B cell (primary cell): Measurements from ENCODE around the gene NPSR1. TPM values are rescaled to one million over a fixed set of nuclear protein-coding genes. Genes with fewer than 3 reads are reported as not detected.

Experiments
- ATAC-seq: fragments of 200-7000 bp; cut with Tn5 transposase; one replicate; pipeline ENCODE4 v1.10.0; 2021; ENCODE audit warnings: low read depth, mild to moderate bottlenecking, moderate number of reproducible peaks, moderate library complexity
- CTCF ChIA-PET: fragments of 350-600 bp; sonication (Branson Sonifier 250); formaldehyde crosslinking; loops from one replicate; lab custom pipeline; 2021; ENCODE audit warnings: antibody characterized with exemption, inconsistent platforms; lab: Charles Lee
- POLR2A ChIA-PET: fragments of 350-600 bp; sonication (Branson Sonifier 250); formaldehyde crosslinking; loops from one replicate; lab custom pipeline; 2021; ENCODE audit warnings: antibody characterized with exemption; lab: Charles Lee
- DNase-seq: peaks from one replicate; pipeline ENCODE4 v3.0.0; 2013
- H2AFZ ChIP-seq: 2 replicates; pipeline ENCODE4 v1.6.1; 2012; ENCODE audit warnings: mild to moderate bottlenecking, low read depth, low read length; ENCODE audit not compliant: insufficient read depth, poor library complexity, severe bottlenecking
- H3K27ac ChIP-seq, 2 donors: 1 replicate in 1 of 2; 2 replicates in 1 of 2; pipeline ENCODE4 v1.5.1; 2012 to 2013; ENCODE audit warnings: low read length in 2 of 2, mild to moderate bottlenecking in 2 of 2, moderate library complexity in 1 of 2
- H3K27me3 ChIP-seq, 4 experiments: fragments of 200-600 bp in 1 of 4; sonication (generic) in 1 of 4; replicated peaks in 1 of 4; 1 replicate in 2 of 4; 2 replicates in 2 of 4; pipeline versions ENCODE4 v1.6.1 to v1.7.0; 2013 to 2016; ENCODE audit warnings: low read length in 3 of 4, mild to moderate bottlenecking in 2 of 4, mixed read lengths in 1 of 4, moderate library complexity in 1 of 4; ENCODE audit not compliant: insufficient read depth in 4 of 4, control insufficient read depth in 3 of 4; ENCODE audit errors: control extremely low read depth in 1 of 4
- H3K36me3 ChIP-seq, 2 experiments: replicated peaks in 1 of 2; 1 replicate in 1 of 2; 2 replicates in 1 of 2; pipeline versions ENCODE4 v1.6.1 to v1.7.1; 2013; ENCODE audit warnings: low read length in 1 of 2; ENCODE audit not compliant: insufficient read depth in 2 of 2, control insufficient read depth in 1 of 2; ENCODE audit errors: control extremely low read depth in 1 of 2, extremely low read depth in 1 of 2
- H3K4me1 ChIP-seq, 2 donors: fragments of 200-600 bp in 1 of 2; sonication (generic) in 1 of 2; 1 replicate in 1 of 2; 2 replicates in 1 of 2; pipeline versions ENCODE4 v1.5.1 to v1.6.1; 2013 to 2017; ENCODE audit warnings: low read length in 2 of 2; ENCODE audit not compliant: control insufficient read depth in 2 of 2, insufficient read depth in 2 of 2
- H3K4me2 ChIP-seq: replicated peaks from 2 replicates; pipeline ENCODE3; 2012; ENCODE audit warnings: mild to moderate bottlenecking, low read depth, low read length; ENCODE audit not compliant: poor library complexity, severe bottlenecking
- H3K4me3 ChIP-seq, 5 experiments: fragments of 200-600 bp in 1 of 5; sonication (generic) in 1 of 5; 1 replicate in 3 of 5; 2 replicates in 2 of 5; pipeline versions ENCODE4 v1.5.1 to v1.7.0; 2011 to 2016; ENCODE audit warnings: low read length in 4 of 5, mild to moderate bottlenecking in 4 of 5, low read depth in 2 of 5, control low read depth in 1 of 5, moderate library complexity in 1 of 5; ENCODE audit not compliant: insufficient read depth in 1 of 5; ENCODE audit errors: control extremely low read depth in 1 of 5, extremely low read depth in 1 of 5
- H3K79me2 ChIP-seq: fragments of 200-600 bp; sonication (generic); one replicate; pipeline ENCODE4 v1.6.0; 2016; ENCODE audit warnings: low read length; ENCODE audit not compliant: control insufficient read depth, insufficient read depth
- H3K9ac ChIP-seq: fragments of 200-600 bp; sonication (generic); 2 replicates; pipeline ENCODE4 v1.6.1; 2017; ENCODE audit warnings: mild to moderate bottlenecking, low read length, moderate library complexity
- H3K9me3 ChIP-seq, 3 donors: one replicate each; pipeline versions ENCODE4 v1.6.1 to v1.7.1; 2013; ENCODE audit warnings: low read length in 2 of 3; ENCODE audit not compliant: control insufficient read depth in 2 of 3, insufficient read depth in 1 of 3; ENCODE audit errors: control extremely low read depth in 1 of 3
- H4K20me1 ChIP-seq: 2 replicates; pipeline ENCODE4 v1.6.0; 2012; ENCODE audit warnings: mild to moderate bottlenecking, low read length; ENCODE audit not compliant: insufficient read depth, control insufficient read depth, poor library complexity, severe bottlenecking
- H3K27ac Mint-ChIP-seq: one replicate; pipeline ENCODE4 v1.8.0; 2021; ENCODE audit warnings: mixed read lengths
- H3K27me3 Mint-ChIP-seq: one replicate; pipeline ENCODE4 v1.8.0; 2021; ENCODE audit warnings: mixed read lengths
- H3K4me1 Mint-ChIP-seq: one replicate; pipeline ENCODE4 v1.8.0; 2021; ENCODE audit warnings: mixed read lengths
- H3K4me3 Mint-ChIP-seq: one replicate; pipeline ENCODE4 v1.8.0; 2021; ENCODE audit warnings: mixed read lengths
- H3K9me3 Mint-ChIP-seq: one replicate; pipeline ENCODE4 v1.8.0; 2022; ENCODE audit warnings: mixed read lengths; ENCODE audit not compliant: insufficient read depth
- CTCF ChIP-seq: fragments of 200-600 bp; IDR thresholded peaks from one replicate; pipeline ENCODE4 v1.8.0; 2022; ENCODE audit warnings: antibody characterized with exemption, mild to moderate bottlenecking
- EZH2 ChIP-seq: IDR thresholded peaks from 2 replicates; pipeline ENCODE4 v1.6.1; 2012; ENCODE audit warnings: borderline replicate concordance, low read depth, mild to moderate bottlenecking, moderate library complexity, low read length; ENCODE audit not compliant: insufficient read depth, poor library complexity, severe bottlenecking
- whole genome bisulfite sequencing: methylation state at CpG from one replicate; pipeline ENCODE4 v1.1.5; 2013; ENCODE audit warnings: missing lambda C conversion rate; ENCODE audit not compliant: insufficient coverage; 5-methylcytosine and 5-hydroxymethylcytosine counted together
- intact Hi-C: fragments of 100-400 bp; cut with micrococcal nuclease; formaldehyde crosslinking; loops from one replicate; pipeline ENCODE4 v1.10.0; 2022
- polyA plus RNA-seq: library from polyadenylated mRNA; depleted of rRNA; stranded (reverse); fragments of >200 nt; gene quantifications from 2 replicates; pipeline ENCODE4 v1.2.3, GENCODE V29; 2012
- total RNA-seq, 2 donors: library from RNA; stranded (reverse); fragments of 120-200 nt in 1 of 2; gene quantifications; 1 replicate in 1 of 2; 2 replicates in 1 of 2; pipeline versions ENCODE4 v1.2.3 to v1.2.4, GENCODE V29; 2013 to 2022

NPSR1 gene
- total and polyA plus RNA-seq, 2 donors (not counting 1 experiment from before 2014, with no cell fraction given): not detected

GRCh38 chr7:34825221-34825620 is 167.2 kb downstream of the NPSR1 start:
- no peaks in the 10 kb centered on the region for H3K9me3 Mint-ChIP-seq
- ChIA-PET POLR2A (no interaction called here), CTCF (interaction anchor here (0.5 to 1.9 kb wide), 2 partner anchors 11 to 16 kb away, joined by 3 to 4 read pairs; no protein-coding TSS in a partner anchor)
- Histone ChIP-seq H3K9me3 (no peaks in the 10 kb centered on the region), H3K79me2 (no peaks in the 10 kb centered on the region), H3K4me3 (no peak overlapping the region), H4K20me1 (no peaks in the 10 kb centered on the region), H3K27me3 (no peaks in the 10 kb centered on the region), H2AFZ (no peak overlapping the region), H3K36me3 (no peaks in the 10 kb centered on the region), H3K9ac (no peak overlapping the region), H3K27ac (no peak overlapping the region), H3K4me2 (no peak overlapping the region), H3K4me1 (no peaks in the 10 kb centered on the region)
- ATAC-seq (no peak), DNase-seq (no peak)
- H3K27me3 Mint-ChIP-seq: peaks cover 3% of the 10 kb centered on the region
- WGBS: 83% methylated on average over 1 of the region's 2 CpGs
- no peaks in the 10 kb centered on the region for H3K4me1 Mint-ChIP-seq
- intact Hi-C loops: loop anchor here (2.0 kb wide), 1 partner anchor 712 kb away; no protein-coding TSS in a partner anchor
- no peak for TF ChIP-seq CTCF
- no peak for TF ChIP-seq EZH2
- H3K27ac Mint-ChIP-seq: no peak overlapping the region
- no peak overlapping the region for H3K4me3 Mint-ChIP-seq

GRCh38 chr7:34830390-34830789 is 172.4 kb downstream of the NPSR1 start:
- H3K9ac ChIP-seq: no peak overlapping the region
- no peak overlapping the region for H3K4me2 ChIP-seq
- no peaks in the 10 kb centered on the region for H3K79me2 ChIP-seq
- no peaks in the 10 kb centered on the region for H3K36me3 ChIP-seq
- no peaks in the 10 kb centered on the region for H3K4me1 ChIP-seq
- ChIA-PET CTCF (no interaction called here), POLR2A (no interaction called here)
- no peaks in the 10 kb centered on the region for H3K9me3 ChIP-seq
- H3K4me3 ChIP-seq: no peak overlapping the region
- no peaks in the 10 kb centered on the region for H3K27me3 ChIP-seq
- no peaks in the 10 kb centered on the region for H3K4me1 Mint-ChIP-seq
- H3K27ac ChIP-seq: no peak overlapping the region
- no peak overlapping the region for H3K27ac Mint-ChIP-seq
- no peak for TF ChIP-seq CTCF
- no peak for TF ChIP-seq EZH2
- ATAC-seq: no peak
- no peak for DNase-seq
- no peak overlapping the region for H2AFZ ChIP-seq
- H3K4me3 Mint-ChIP-seq: no peak overlapping the region
- peaks cover 4% of the 10 kb centered on the region for H3K27me3 Mint-ChIP-seq
- intact Hi-C loops: no loop called here
- no peaks in the 10 kb centered on the region for H3K9me3 Mint-ChIP-seq
- no peaks in the 10 kb centered on the region for H4K20me1 ChIP-seq
- WGBS: 90% methylated on average over 1 of the region's 3 CpGs
